AG04450 (cell line): Measurements from ENCODE around the gene FN3K. TPM values are rescaled to one million over a fixed set of nuclear protein-coding genes. Genes with fewer than 3 reads are reported as not detected.

Experiments
- CTCF ChIA-PET: fragments of 300-600, 350-600 bp; formaldehyde crosslinking; extraction: SDS; loops from one replicate; lab custom pipeline; 2022; ENCODE audit warnings: antibody characterized with exemption, inconsistent platforms; lab: Charles Lee
- POLR2A ChIA-PET: fragments of 350-600 bp; formaldehyde crosslinking; extraction: SDS; loops from one replicate; lab custom pipeline; 2021; ENCODE audit warnings: antibody characterized with exemption, inconsistent platforms; lab: Yijun Ruan, JAX
- DNase-seq: peaks from one replicate; pipeline ENCODE4 v3.0.0-alpha.2; 2011; ENCODE audit warnings: low read depth, low spot score
- H3K27ac ChIP-seq: one replicate; pipeline ENCODE4 v1.5.1; 2012; ENCODE audit warnings: low read depth, low read length, control low read depth
- H3K27me3 ChIP-seq: one replicate; pipeline ENCODE4 v1.6.0; 2012; ENCODE audit warnings: low read length; ENCODE audit not compliant: control insufficient read depth, insufficient read depth
- H3K4me3 ChIP-seq: 2 replicates; pipeline ENCODE4 v1.5.1; 2011; ENCODE audit warnings: mild to moderate bottlenecking, low read depth, low read length, control low read depth
- H3K9me3 ChIP-seq: 2 replicates; pipeline ENCODE4 v1.5.1; 2012; ENCODE audit warnings: low read length; ENCODE audit not compliant: control insufficient read depth, insufficient read depth
- CTCF ChIP-seq: IDR thresholded peaks from 2 replicates; pipeline ENCODE4 v1.5.1; 2011; ENCODE audit warnings: low read depth, low read length, control low read depth, inconsistent platforms
- polyA plus RNA-seq: library from polyadenylated mRNA; depleted of rRNA; stranded (reverse); fragments of >200 nt; gene quantifications from 2 replicates; pipeline ENCODE4 v1.2.3, GENCODE V29; 2011

The FN3K gene
- polyA plus RNA-seq, 1 experiment = 1.6 TPM

GRCh38 chr17:82794781-82795482 is 59.5 kb downstream of the FN3K start:
- Histone ChIP-seq H3K4me3 (no peak overlapping the region), H3K9me3 (peaks cover under 1% of the 10 kb centered on the region; the same call in 1 of the 2 replicates), H3K27me3 (no peaks in the 10 kb centered on the region), H3K27ac (no peak overlapping the region)
- CTCF ChIA-PET = no interaction called here
- TF ChIP-seq CTCF = no peak
- POLR2A ChIA-PET = interaction anchor here (0.6 kb wide), 1 partner anchor 163 kb away, joined by 4 read pairs; no protein-coding TSS in a partner anchor
- DNase-seq = no peak

- Histone ChIP-seq H3K27me3 (no peaks in the 10 kb centered on the region), H3K9me3 (peaks cover 6% of the 10 kb centered on the region; the same call in 1 of the 2 replicates), H3K4me3 (no peak overlapping the region), H3K27ac (no peak overlapping the region)
- ChIA-PET POLR2A (no interaction called here), CTCF (interaction anchor here (0.7 kb wide), 1 partner anchor 21 kb away, joined by 3 read pairs; no protein-coding TSS in a partner anchor)
- TF ChIP-seq CTCF = no peak
- DNase-seq = no peak
Observed at GRCh38 chr17:82795615-82796014, 60.2 kb downstream of the FN3K start.

- ChIA-PET POLR2A (no interaction called here), CTCF (no interaction called here)
- no peak overlapping the region for H3K27ac ChIP-seq
- no peak overlapping the region for H3K4me3 ChIP-seq
- H3K9me3 ChIP-seq = peaks cover 16% of the 10 kb centered on the region
- TF ChIP-seq CTCF = no peak
- no peaks in the 10 kb centered on the region for H3K27me3 ChIP-seq
- no peak for DNase-seq
Observed at GRCh38 chr17:82797061-82797460, 61.6 kb downstream of the FN3K start.

GRCh38 chr17:82798752-82799151 is 63.3 kb downstream of the FN3K start:
- H3K4me3 ChIP-seq = no peak overlapping the region
- POLR2A ChIA-PET = no interaction called here
- no peak for DNase-seq
- H3K27me3 ChIP-seq = no peaks in the 10 kb centered on the region
- no peak for TF ChIP-seq CTCF
- peaks cover 19% of the 10 kb centered on the region for H3K9me3 ChIP-seq
- CTCF ChIA-PET = no interaction called here
- H3K27ac ChIP-seq = no peak overlapping the region

GRCh38 chr17:82799591-82799990 is 64.2 kb downstream of the FN3K start:
- CTCF ChIA-PET = no interaction called here
- DNase-seq = no peak
- H3K27ac ChIP-seq = no peak overlapping the region
- peaks cover 19% of the 10 kb centered on the region for H3K9me3 ChIP-seq
- no peak overlapping the region for H3K4me3 ChIP-seq
- no peak for TF ChIP-seq CTCF
- POLR2A ChIA-PET = no interaction called here
- no peaks in the 10 kb centered on the region for H3K27me3 ChIP-seq
